A172 (cell line): Measurements from ENCODE around the gene ECT2L. TPM values are rescaled to one million over a fixed set of nuclear protein-coding genes. Genes with fewer than 3 reads are reported as not detected.

ENCODE experiments used
- DNase-seq: peaks from one replicate; pipeline ENCODE4 v3.0.0-alpha.2; 2015; ENCODE audit warnings: low spot score
- total RNA-seq: library from RNA; depleted of rRNA; stranded (reverse); fragments of >200 nt; shearing (Covaris generic); gene quantifications from 2 replicates; pipeline ENCODE4 v1.2.3, GENCODE V29; 2014

The ECT2L gene
- total RNA-seq, 1 experiment from 2014 or later: not detected

GRCh38 chr6:138805016-138805765, 9.3 kb downstream of the ECT2L start:
- DNase-seq: no peak

GRCh38 chr6:138806889-138807288, 11.0 kb downstream of the ECT2L start:
- no peak for DNase-seq

- no peak for DNase-seq
Observed at GRCh38 chr6:138809677-138810076, 13.8 kb downstream of the ECT2L start.

- no peak for DNase-seq
Observed at GRCh38 chr6:138811866-138812265, 16.0 kb downstream of the ECT2L start.

- DNase-seq: no peak
Observed at GRCh38 chr6:138814179-138814834, 18.4 kb downstream of the ECT2L start.

- no peak for DNase-seq
Observed at GRCh38 chr6:138815221-138815620, 19.3 kb downstream of the ECT2L start.

- DNase-seq: peak; percentile 53
Observed at GRCh38 chr6:138815797-138816528, 20.1 kb downstream of the ECT2L start.

GRCh38 chr6:138817799-138818198, 21.9 kb downstream of the ECT2L start:
- peak; percentile 35 for DNase-seq

GRCh38 chr6:138818496-138819194, 22.8 kb downstream of the ECT2L start:
- no peak for DNase-seq

- DNase-seq: no peak
Observed at GRCh38 chr6:138821519-138821918, 25.6 kb downstream of the ECT2L start.

GRCh38 chr6:138824482-138825144, 28.7 kb downstream of the ECT2L start:
- peak; percentile 18 for DNase-seq

GRCh38 chr6:138830248-138830647, 34.4 kb downstream of the ECT2L start:
- DNase-seq: no peak

GRCh38 chr6:138832182-138832581, 36.3 kb downstream of the ECT2L start:
- DNase-seq: no peak

- no peak for DNase-seq
Observed at GRCh38 chr6:138833816-138834539, 38.1 kb downstream of the ECT2L start.

- DNase-seq: no peak
Observed at GRCh38 chr6:138837246-138837645, 41.4 kb downstream of the ECT2L start.

- DNase-seq: no peak
Observed at GRCh38 chr6:138844192-138844591, 48.3 kb downstream of the ECT2L start.

GRCh38 chr6:138847884-138848283, 52.0 kb downstream of the ECT2L start:
- DNase-seq: no peak

- no peak for DNase-seq
Observed at GRCh38 chr6:138848461-138848860, 52.6 kb downstream of the ECT2L start.

- no peak for DNase-seq
Observed at GRCh38 chr6:138849791-138850190, 53.9 kb downstream of the ECT2L start.

GRCh38 chr6:138856654-138857053, 60.8 kb downstream of the ECT2L start:
- DNase-seq: no peak

GRCh38 chr6:138857775-138858174, 61.9 kb downstream of the ECT2L start:
- no peak for DNase-seq
